ENCODE measurements around the gene DNAH3. TPM values are rescaled to one million over a fixed set of nuclear protein-coding genes. Genes with fewer than 3 reads are reported as not detected.

Gene DNAH3
- total and polyA plus RNA-seq, 2 of the 13 experiments (the other 11 are each of a cell fraction or from before 2014, with no cell fraction given), result 0.07 to 0.08 TPM

DNA sequence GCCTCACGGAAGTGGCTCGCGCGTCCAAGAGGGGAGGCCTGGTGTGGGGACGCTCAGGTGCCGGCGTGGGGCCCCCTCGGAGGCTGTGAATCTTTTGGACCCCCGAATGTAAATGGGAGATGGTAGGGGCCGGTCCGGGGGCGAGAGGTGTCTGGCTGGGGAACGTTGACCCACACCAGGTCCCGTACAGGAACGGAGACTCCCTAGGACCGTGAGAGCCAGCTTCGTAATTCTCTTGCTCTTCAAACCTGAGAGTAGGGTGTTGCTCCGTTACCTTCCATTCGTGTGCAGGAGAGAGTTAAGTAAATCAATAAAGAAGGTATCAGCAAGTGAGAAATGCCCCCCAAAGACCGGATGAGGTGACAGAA is 249.6 kb downstream of the DNAH3 start (continued):
- TF ChIP-seq, protein P1, sequence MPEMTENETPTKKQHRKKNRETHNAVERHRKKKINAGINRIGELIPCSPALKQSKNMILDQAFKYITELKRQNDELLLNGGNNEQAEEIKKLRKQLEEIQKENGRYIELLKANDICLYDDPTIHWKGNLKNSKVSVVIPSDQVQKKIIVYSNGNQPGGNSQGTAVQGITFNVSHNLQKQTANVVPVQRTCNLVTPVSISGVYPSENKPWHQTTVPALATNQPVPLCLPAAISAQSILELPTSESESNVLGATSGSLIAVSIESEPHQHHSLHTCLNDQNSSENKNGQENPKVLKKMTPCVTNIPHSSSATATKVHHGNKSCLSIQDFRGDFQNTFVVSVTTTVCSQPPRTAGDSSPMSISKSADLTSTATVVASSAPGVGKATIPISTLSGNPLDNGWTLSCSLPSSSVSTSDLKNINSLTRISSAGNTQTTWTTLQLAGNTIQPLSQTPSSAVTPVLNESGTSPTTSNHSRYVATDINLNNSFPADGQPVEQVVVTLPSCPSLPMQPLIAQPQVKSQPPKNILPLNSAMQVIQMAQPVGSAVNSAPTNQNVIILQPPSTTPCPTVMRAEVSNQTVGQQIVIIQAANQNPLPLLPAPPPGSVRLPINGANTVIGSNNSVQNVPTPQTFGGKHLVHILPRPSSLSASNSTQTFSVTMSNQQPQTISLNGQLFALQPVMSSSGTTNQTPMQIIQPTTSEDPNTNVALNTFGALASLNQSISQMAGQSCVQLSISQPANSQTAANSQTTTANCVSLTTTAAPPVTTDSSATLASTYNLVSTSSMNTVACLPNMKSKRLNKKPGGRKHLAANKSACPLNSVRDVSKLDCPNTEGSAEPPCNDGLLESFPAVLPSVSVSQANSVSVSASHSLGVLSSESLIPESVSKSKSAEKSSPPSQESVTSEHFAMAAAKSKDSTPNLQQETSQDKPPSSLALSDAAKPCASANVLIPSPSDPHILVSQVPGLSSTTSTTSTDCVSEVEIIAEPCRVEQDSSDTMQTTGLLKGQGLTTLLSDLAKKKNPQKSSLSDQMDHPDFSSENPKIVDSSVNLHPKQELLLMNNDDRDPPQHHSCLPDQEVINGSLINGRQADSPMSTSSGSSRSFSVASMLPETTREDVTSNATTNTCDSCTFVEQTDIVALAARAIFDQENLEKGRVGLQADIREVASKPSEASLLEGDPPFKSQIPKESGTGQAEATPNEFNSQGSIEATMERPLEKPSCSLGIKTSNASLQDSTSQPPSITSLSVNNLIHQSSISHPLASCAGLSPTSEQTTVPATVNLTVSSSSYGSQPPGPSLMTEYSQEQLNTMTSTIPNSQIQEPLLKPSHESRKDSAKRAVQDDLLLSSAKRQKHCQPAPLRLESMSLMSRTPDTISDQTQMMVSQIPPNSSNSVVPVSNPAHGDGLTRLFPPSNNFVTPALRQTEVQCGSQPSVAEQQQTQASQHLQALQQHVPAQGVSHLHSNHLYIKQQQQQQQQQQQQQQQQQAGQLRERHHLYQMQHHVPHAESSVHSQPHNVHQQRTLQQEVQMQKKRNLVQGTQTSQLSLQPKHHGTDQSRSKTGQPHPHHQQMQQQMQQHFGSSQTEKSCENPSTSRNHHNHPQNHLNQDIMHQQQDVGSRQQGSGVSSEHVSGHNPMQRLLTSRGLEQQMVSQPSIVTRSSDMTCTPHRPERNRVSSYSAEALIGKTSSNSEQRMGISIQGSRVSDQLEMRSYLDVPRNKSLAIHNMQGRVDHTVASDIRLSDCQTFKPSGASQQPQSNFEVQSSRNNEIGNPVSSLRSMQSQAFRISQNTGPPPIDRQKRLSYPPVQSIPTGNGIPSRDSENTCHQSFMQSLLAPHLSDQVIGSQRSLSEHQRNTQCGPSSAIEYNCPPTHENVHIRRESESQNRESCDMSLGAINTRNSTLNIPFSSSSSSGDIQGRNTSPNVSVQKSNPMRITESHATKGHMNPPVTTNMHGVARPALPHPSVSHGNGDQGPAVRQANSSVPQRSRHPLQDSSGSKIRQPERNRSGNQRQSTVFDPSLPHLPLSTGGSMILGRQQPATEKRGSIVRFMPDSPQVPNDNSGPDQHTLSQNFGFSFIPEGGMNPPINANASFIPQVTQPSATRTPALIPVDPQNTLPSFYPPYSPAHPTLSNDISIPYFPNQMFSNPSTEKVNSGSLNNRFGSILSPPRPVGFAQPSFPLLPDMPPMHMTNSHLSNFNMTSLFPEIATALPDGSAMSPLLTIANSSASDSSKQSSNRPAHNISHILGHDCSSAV (CRISPR knock-in tag; IDR thresholded peaks at IDR 0.05; ENCODE audit: borderline replicate concordance), result 0 out of 2 replicates have a peak, but pooled peaks have one; percentile 40
- TF ChIP-seq ZNF629 (CRISPR knock-in tag; conservative IDR thresholded peaks at IDR 0.05) (0 out of 2 replicates have a peak, but pooled peaks have one; percentile 18), KDM5B (CRISPR knock-in tag; IDR thresholded peaks at IDR 0.05; ENCODE audit: borderline replicate concordance) (no peak), KAT2B (IDR thresholded peaks at IDR 0.05; ENCODE audit: borderline replicate concordance, low read depth, low read length) (no peak), ZNF282 (IDR thresholded peaks at IDR 0.05; ENCODE audit: partially characterized antibody) (no peak), FOXO1 (CRISPR knock-in tag; IDR thresholded peaks at IDR 0.05) (no peak; the same call in 1 of the 2 replicates), PTBP1 (IDR thresholded peaks at IDR 0.05; ENCODE audit: low read depth, low read length, poor library complexity, severe bottlenecking) (no peak), ZNF558 (CRISPR knock-in tag; IDR thresholded peaks at IDR 0.05; ENCODE audit: borderline replicate concordance) (0 out of 2 replicates have a peak, but pooled peaks have one; percentile 3), ELF1 (CRISPR knock-in tag; IDR thresholded peaks at IDR 0.05) (peak; percentile 55; the same call in 1 of the 2 replicates), NCOA5 (CRISPR knock-in tag; IDR thresholded peaks at IDR 0.05) (no peak), ZNF34 (CRISPR knock-in tag; IDR thresholded peaks at IDR 0.05; ENCODE audit: borderline replicate concordance) (no peak), CCDC6 (CRISPR knock-in tag; IDR thresholded peaks at IDR 0.05) (no peak), ZNF256 (CRISPR knock-in tag; conservative IDR thresholded peaks at IDR 0.05) (no peak), ISX (CRISPR knock-in tag; conservative IDR thresholded peaks at IDR 0.05) (no peak)
- TF ChIP-seq, protein P2, sequence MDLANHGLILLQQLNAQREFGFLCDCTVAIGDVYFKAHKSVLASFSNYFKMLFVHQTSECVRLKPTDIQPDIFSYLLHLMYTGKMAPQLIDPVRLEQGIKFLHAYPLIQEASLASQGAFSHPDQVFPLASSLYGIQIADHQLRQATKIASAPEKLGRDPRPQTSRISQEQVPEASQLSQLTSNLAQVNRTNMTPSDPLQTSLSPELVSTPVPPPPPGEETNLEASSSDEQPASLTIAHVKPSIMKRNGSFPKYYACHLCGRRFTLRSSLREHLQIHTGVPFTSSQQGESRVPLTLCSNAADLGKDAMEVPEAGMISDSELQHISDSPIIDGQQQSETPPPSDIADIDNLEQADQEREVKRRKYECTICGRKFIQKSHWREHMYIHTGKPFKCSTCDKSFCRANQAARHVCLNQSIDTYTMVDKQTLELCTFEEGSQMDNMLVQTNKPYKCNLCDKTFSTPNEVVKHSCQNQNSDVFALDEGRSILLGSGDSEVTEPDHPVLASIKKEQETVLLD (CRISPR knock-in tag; IDR thresholded peaks at IDR 0.05; ENCODE audit: low read depth), result 0 out of 2 replicates have a peak, but pooled peaks have one; percentile 12
- TF ChIP-seq, protein P3, sequence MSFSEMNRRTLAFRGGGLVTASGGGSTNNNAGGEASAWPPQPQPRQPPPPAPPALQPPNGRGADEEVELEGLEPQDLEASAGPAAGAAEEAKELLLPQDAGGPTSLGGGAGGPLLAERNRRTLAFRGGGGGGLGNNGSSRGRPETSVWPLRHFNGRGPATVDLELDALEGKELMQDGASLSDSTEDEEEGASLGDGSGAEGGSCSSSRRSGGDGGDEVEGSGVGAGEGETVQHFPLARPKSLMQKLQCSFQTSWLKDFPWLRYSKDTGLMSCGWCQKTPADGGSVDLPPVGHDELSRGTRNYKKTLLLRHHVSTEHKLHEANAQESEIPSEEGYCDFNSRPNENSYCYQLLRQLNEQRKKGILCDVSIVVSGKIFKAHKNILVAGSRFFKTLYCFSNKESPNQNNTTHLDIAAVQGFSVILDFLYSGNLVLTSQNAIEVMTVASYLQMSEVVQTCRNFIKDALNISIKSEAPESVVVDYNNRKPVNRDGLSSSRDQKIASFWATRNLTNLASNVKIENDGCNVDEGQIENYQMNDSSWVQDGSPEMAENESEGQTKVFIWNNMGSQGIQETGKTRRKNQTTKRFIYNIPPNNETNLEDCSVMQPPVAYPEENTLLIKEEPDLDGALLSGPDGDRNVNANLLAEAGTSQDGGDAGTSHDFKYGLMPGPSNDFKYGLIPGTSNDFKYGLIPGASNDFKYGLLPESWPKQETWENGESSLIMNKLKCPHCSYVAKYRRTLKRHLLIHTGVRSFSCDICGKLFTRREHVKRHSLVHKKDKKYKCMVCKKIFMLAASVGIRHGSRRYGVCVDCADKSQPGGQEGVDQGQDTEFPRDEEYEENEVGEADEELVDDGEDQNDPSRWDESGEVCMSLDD (CRISPR knock-in tag; IDR thresholded peaks at IDR 0.05; ENCODE audit: borderline replicate concordance), result peak; percentile 68; the same call in 1 of the 2 replicates
- TF ChIP-seq, protein P4, sequence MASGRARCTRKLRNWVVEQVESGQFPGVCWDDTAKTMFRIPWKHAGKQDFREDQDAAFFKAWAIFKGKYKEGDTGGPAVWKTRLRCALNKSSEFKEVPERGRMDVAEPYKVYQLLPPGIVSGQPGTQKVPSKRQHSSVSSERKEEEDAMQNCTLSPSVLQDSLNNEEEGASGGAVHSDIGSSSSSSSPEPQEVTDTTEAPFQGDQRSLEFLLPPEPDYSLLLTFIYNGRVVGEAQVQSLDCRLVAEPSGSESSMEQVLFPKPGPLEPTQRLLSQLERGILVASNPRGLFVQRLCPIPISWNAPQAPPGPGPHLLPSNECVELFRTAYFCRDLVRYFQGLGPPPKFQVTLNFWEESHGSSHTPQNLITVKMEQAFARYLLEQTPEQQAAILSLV (CRISPR knock-in tag; IDR thresholded peaks at IDR 0.05; ENCODE audit: borderline replicate concordance), result 0 out of 2 replicates have a peak, but pooled peaks have one; percentile 2

All from HepG2 (cell line).